Esophagus (tissue), 2 donors: ENCODE results near the gene RECQL5. TPM values are rescaled to one million over a fixed set of nuclear protein-coding genes. Genes with fewer than 3 reads are reported as not detected.
"Not testable (repeated sequence)": the region's sequence is repeated elsewhere in the genome, so short reads cannot be mapped to it uniquely, and the experiment has no call there.

Source experiments
- H3K27ac ChIP-seq, 2 donors: one replicate each; pipeline ENCODE4 v1.5.1; 2013; ENCODE audit warnings: low read depth in 2 of 2, mild to moderate bottlenecking in 2 of 2, inconsistent platforms in 1 of 2, low read length in 1 of 2, moderate library complexity in 1 of 2
- H3K27me3 ChIP-seq, 2 donors: one replicate each; pipeline ENCODE4 v1.6.1; 2013; ENCODE audit warnings: low read length in 2 of 2, control low read depth in 1 of 2, mild to moderate bottlenecking in 1 of 2; ENCODE audit not compliant: insufficient read depth in 2 of 2, control insufficient read depth in 1 of 2
- H3K36me3 ChIP-seq, 2 donors: one replicate each; pipeline ENCODE4 v1.6.1; 2013; ENCODE audit warnings: low read length in 1 of 2; ENCODE audit not compliant: control insufficient read depth in 2 of 2, insufficient read depth in 2 of 2
- H3K4me1 ChIP-seq, 2 donors: one replicate each; pipeline ENCODE4 v1.6.1; 2013; ENCODE audit warnings: low read length in 1 of 2; ENCODE audit not compliant: control insufficient read depth in 2 of 2, insufficient read depth in 2 of 2
- H3K4me3 ChIP-seq, 2 donors: one replicate each; pipeline ENCODE4 v1.5.1; 2013; ENCODE audit warnings: low read length in 2 of 2, mild to moderate bottlenecking in 2 of 2, low read depth in 1 of 2, moderate library complexity in 1 of 2
- H3K9me3 ChIP-seq, 2 donors: one replicate each; pipeline ENCODE4 v1.6.1; 2013; ENCODE audit warnings: mild to moderate bottlenecking in 2 of 2, low read depth in 1 of 2, low read length in 1 of 2, moderate library complexity in 1 of 2; ENCODE audit not compliant: control insufficient read depth in 2 of 2, insufficient read depth in 1 of 2
- WGBS, 2 donors: extraction: QIAGEN DNeasy Blood & Tissue Kit; methylation state at CpG; one replicate each; pipeline ENCODE4 v1.1.7; 2013; 5-methylcytosine and 5-hydroxymethylcytosine counted together
- polyA plus RNA-seq, 2 donors: library from polyadenylated mRNA; stranded (reverse); fragments of 200-250 nt; gene quantifications; one replicate each; pipeline ENCODE4 v1.2.3, GENCODE V29; 2013
- donor health status: healthy with polysubstance abuse.
- donor health status: Bipolar disorder and iron deficiency.

Gene RECQL5
- polyA plus RNA-seq, 2 donors, result 46.9 to 136 TPM

DNA sequence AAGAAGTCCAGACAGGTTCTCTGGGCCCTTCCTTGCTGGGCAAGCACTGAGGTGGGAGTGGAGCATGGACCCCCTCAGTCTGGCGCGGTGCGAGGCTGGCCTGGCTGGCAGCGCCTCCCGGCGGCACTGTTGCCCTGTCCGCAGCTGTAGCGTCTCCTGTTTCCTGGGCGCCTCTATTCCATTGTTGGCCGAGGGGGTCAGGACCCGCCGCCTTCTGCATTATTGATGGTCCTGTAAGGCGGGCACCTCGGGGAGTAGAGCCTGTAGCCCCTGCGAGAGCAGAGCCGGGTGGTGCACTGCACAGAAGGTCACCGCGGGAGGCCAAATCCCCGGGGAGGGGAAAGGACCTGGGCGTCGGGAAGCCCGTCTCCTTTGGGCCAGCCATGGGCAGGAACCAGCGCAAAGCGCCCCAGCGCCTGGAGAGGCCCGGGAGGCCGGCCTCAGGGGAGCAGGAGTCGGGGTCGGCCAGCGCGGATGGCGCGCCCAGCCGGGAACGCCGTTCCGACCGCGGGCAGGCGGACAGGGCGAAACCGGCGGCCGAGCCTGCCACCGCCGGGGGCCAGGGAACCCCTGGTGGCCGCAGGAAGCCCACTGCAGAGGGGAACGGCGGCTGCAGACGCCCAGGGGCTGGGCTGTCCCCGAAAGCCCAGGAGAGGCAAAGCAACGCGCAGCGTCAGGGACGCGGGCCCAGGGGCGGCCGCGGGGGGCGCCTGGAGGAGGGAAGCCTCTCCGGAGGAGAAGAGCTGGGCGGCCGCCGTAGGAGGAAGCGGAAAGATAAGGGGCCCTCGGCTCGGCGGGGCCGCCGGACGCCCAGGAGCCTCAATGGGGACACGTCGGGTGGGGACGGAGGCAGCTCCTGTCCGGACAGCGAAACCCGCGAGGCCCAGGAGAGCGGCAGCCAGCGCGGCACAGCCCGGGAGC lies 79.0 kb downstream of the RECQL5 start, which contains the start of gene MYO15B:
Gene MYO15B, plus strand, starts transcription at position 126 of the 921 bp plus-strand sequence. Its CDS starts 258 bp downstream, at position 384.
- Histone ChIP-seq H3K4me1 (peaks cover 0 to 11% of the 10 kb centered on the region in 2 donors), H3K36me3 (no peaks in the 10 kb centered on the region), H3K4me3 (peak within 1 kb of the TSS; percentile 46 to 58), H3K27ac (peak within 1 kb of the TSS; percentile 79 to 84), H3K9me3 (no peaks in the 10 kb centered on the region), H3K27me3 (no peaks in the 10 kb centered on the region)
- WGBS, 2 donors, result 6 to 11% methylated on average over 77 to 82 of the region's 82 CpGs

DNA sequence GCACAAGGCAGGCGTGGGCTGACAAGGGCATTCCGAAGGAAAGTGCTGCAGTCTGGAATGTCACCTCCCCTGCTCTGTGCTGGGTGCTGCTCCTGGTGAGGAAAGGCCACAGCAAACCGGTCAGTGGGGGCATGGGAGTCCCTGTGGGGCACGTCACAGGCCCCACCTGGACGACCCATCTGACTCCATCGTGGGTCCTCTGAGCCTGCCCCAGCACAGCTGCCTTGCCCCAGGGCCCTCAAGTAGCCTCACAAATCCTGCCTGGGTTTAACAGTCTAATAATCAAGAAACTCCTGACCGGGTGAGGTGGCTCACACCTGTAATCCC lies 82.1 kb downstream of the RECQL5 start:
- Histone ChIP-seq H3K4me3 (no peak overlapping the region), H3K36me3 (no peaks in the 10 kb centered on the region), H3K27me3 (no peaks in the 10 kb centered on the region), H3K4me1 (peaks cover 0 to 10% of the 10 kb centered on the region in 2 donors), H3K9me3 (no peaks in the 10 kb centered on the region), H3K27ac (no peak overlapping the region)
- WGBS, 2 donors, result 85 to 93% methylated on average over 7 of the region's 7 CpGs

DNA sequence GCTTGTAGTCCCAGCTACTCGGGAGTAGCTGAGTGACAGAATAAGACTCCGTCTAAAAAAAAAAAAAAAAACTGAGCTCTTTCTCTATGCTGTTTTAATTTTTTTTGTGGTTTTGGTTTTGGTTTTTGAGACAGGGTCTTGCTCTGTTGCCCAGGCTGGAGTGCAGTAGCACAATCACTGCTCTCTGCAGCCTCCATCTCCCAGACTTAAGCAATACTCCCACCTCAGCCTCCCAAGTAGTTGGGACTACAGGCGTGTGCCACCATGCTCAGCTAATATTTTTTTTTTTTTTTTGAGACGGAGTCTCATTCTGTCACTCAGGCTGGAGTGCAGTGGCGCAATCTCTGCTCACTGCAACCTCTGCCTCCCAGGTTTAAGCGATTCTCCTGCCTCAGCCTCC lies 83.8 kb downstream of the RECQL5 start:
- not testable (repeated sequence) for H3K27ac ChIP-seq, H3K4me3 ChIP-seq, H3K36me3 ChIP-seq, H3K9me3 ChIP-seq, H3K27me3 ChIP-seq, H3K4me1 ChIP-seq
- 87 to 92% methylated on average over 6 of the region's 6 CpGs for WGBS, 2 donors

DNA sequence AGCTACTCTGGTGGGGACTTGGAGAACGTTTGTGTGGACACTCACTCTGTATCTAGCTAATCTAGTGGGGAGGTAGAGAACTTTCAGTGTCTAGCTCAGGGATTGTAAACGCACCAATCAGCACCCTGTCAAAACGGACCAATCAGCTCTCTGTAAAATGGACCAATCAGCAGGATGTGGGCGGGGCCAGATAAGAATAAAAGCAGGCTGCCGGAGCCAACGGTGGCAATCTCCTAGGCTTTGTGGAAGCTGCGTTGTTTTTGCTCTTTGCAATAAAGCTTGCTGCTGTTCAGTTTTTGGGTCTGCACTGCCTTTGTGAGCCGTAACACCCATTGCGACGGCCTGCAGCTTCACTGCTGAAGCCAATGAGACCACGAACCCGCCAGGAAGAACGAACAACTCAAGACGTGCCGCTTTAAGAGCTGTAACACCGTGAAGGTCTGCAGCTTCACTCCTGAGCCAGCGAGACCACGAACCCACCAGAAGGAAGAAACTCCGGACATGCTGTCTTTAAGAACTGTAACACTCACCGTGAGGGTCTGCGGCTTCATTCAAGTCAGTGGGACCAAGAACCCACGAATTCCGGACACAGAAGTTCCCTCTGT lies 85.7 kb downstream of the RECQL5 start:
- H3K27ac ChIP-seq, H3K4me3 ChIP-seq, H3K36me3 ChIP-seq, H3K9me3 ChIP-seq, H3K27me3 ChIP-seq, H3K4me1 ChIP-seq: not testable (repeated sequence)
- WGBS, 2 donors, result 75 to 83% methylated on average over 23 of the region's 23 CpGs

Other genes with a start within 250 kb of the RECQL5 start
- 10 to 100 TPM; 26.4 to 38.9 TPM for gene TMEM94, start 210.5 kb downstream of the RECQL5 start, polyA plus RNA-seq
- gene CASKIN2, start 151.6 kb downstream of the RECQL5 start, polyA plus RNA-seq, result 10 to 100 TPM in 1 of 2 donors, 1 to 10 TPM in 1; 6.3 to 10.5 TPM
- gene TSEN54, start 150.6 kb downstream of the RECQL5 start, polyA plus RNA-seq, result 10 to 100 TPM; 25.1 to 31.5 TPM
- 100 to 1,000 TPM in 1 of 2 donors, 10 to 100 TPM in 1; 71.6 to 139 TPM for gene LLGL2, start 141.5 kb downstream of the RECQL5 start, polyA plus RNA-seq
- gene MYO15B, start 79.4 kb downstream of the RECQL5 start, polyA plus RNA-seq, result 10 to 100 TPM; 27.8 to 89.5 TPM
- 10 to 100 TPM; 33.9 to 37.3 TPM for gene SMIM5, start 33.7 kb downstream of the RECQL5 start, polyA plus RNA-seq
- gene SAP30BP, start 184 bp upstream of the RECQL5 start, polyA plus RNA-seq, result 10 to 100 TPM; 63.4 to 68.4 TPM
- 10 to 100 TPM; 48.4 to 63.2 TPM for gene ITGB4, start 54.3 kb upstream of the RECQL5 start, polyA plus RNA-seq
- 10 to 100 TPM; 27.9 to 29.5 TPM for gene GALK1, start 98.0 kb upstream of the RECQL5 start, polyA plus RNA-seq
- gene UNK, start 117.7 kb upstream of the RECQL5 start, polyA plus RNA-seq, result 10 to 100 TPM; 18.2 to 26.3 TPM
- gene UNC13D, start 177.2 kb upstream of the RECQL5 start, polyA plus RNA-seq, result 10 to 100 TPM; 21.0 to 22.4 TPM
- gene WBP2, start 188.2 kb upstream of the RECQL5 start, polyA plus RNA-seq, result 10 to 100 TPM; 65.1 to 65.9 TPM
- gene TRIM47, start 211.4 kb upstream of the RECQL5 start, polyA plus RNA-seq, result 10 to 100 TPM; 20.4 to 21.7 TPM
- gene TRIM65, start 229.8 kb upstream of the RECQL5 start, polyA plus RNA-seq, result 10 to 100 TPM in 1 of 2 donors, 1 to 10 TPM in 1; 9.8 to 19.8 TPM
- gene MRPL38, start 237.7 kb upstream of the RECQL5 start, polyA plus RNA-seq, result 10 to 100 TPM; 51.7 to 65.8 TPM